AG09309 (cell line): Measurements from ENCODE around the gene NADK.

Experiments used
- DNase-seq: peaks from one replicate; pipeline ENCODE4 v3.0.0-alpha.2; 2010; ENCODE audit warnings: low read depth
- H3K4me3 ChIP-seq: 2 replicates; pipeline ENCODE4 v1.5.1; 2011; ENCODE audit warnings: mild to moderate bottlenecking, low read depth, low read length, moderate library complexity; ENCODE audit not compliant: control insufficient read depth
- CTCF ChIP-seq: IDR thresholded peaks from 2 replicates; pipeline ENCODE4 v1.5.1; 2011; ENCODE audit warnings: mild to moderate bottlenecking, low read depth, low read length, inconsistent platforms; ENCODE audit not compliant: insufficient read depth, control insufficient read depth; ENCODE audit errors: missing control alignments

Gene NADK

GRCh38 chr1:1777950-1778662 lies at the start of gene NADK:
Gene NADK (minus strand): TSS chr1:1778470. CDS start chr1:1765406, 13,064 bp downstream.
- peak within 1 kb of the TSS; percentile 68 for H3K4me3 ChIP-seq
- DNase-seq, result no peak
- no peak for TF ChIP-seq CTCF

GRCh38 chr1:1827089-1827848 lies 49.0 kb upstream of the NADK start:
- DNase-seq, result no peak
- no peak for TF ChIP-seq CTCF
- H3K4me3 ChIP-seq, result no peak overlapping the region

GRCh38 chr1:1826356-1827088 lies 48.3 kb upstream of the NADK start:
- TF ChIP-seq CTCF, result no peak
- no peak overlapping the region for H3K4me3 ChIP-seq
- DNase-seq, result no peak

GRCh38 chr1:1825217-1825616 lies 46.9 kb upstream of the NADK start:
- no peak for TF ChIP-seq CTCF
- no peak for DNase-seq
- H3K4me3 ChIP-seq, result no peak overlapping the region

- no peak for TF ChIP-seq CTCF
- no peak for DNase-seq
- H3K4me3 ChIP-seq, result no peak overlapping the region
Measured at GRCh38 chr1:1819762-1820161, 41.5 kb upstream of the NADK start.

GRCh38 chr1:1817221-1817620 lies 39.0 kb upstream of the NADK start:
- no peak for DNase-seq
- no peak for TF ChIP-seq CTCF
- no peak overlapping the region for H3K4me3 ChIP-seq
